Upper lobe of left lung (tissue), 4 donors: ENCODE results near the gene CDPF1.

Source experiments
- EP300 ChIP-seq, 4 donors: sonication (generic); formaldehyde crosslinking; IDR thresholded peaks; one replicate each; pipeline ENCODE4 v1.5.1; 2017; ENCODE audit warnings: antibody characterized with exemption in 4 of 4, control low read depth in 2 of 4
- POLR2A ChIP-seq, 4 donors: fragments of 450-650 bp; IDR thresholded peaks; one replicate each; pipeline ENCODE4 v1.5.1; 2016 to 2017; ENCODE audit warnings: antibody characterized with exemption in 4 of 4, mild to moderate bottlenecking in 2 of 4
- POLR2AphosphoS5 ChIP-seq, 2 donors: sonication (generic); formaldehyde crosslinking; IDR thresholded peaks; one replicate each; pipeline ENCODE4 v1.5.1; 2017; ENCODE audit warnings: antibody characterized with exemption in 2 of 2
- TF ChIP-seq, protein P1 (sequence below), 6 experiments: fragments of 450-650 bp in 4 of 6; fragments of 200-600 bp in 2 of 6; sonication (generic) in 2 of 6; IDR thresholded peaks; one replicate each; pipeline ENCODE4 v1.5.1; 2016 to 2019; ENCODE audit warnings: antibody characterized with exemption in 6 of 6

DNA sequence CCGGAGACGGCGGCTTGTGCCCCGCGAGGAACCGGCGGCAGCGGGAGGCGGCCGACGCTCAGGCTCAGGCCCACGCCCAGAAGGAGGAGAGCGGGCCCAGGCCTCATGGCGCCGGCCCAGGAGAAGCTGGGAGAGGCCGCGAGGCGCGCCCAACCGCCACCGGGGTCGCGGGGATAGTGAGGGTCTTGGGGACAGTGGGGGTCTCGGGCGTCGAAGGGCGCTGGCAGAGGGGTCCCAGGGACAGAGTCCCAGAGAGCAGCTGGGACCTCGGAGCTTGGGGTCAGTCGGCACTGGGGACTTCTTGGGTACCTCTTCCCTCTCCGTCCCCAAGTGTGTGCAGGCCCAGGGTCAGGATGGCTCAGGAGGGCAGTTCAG, 13.1 kb upstream of the CDPF1 start, which contains the start of gene PKDREJ:
- TF ChIP-seq, protein P1, sequence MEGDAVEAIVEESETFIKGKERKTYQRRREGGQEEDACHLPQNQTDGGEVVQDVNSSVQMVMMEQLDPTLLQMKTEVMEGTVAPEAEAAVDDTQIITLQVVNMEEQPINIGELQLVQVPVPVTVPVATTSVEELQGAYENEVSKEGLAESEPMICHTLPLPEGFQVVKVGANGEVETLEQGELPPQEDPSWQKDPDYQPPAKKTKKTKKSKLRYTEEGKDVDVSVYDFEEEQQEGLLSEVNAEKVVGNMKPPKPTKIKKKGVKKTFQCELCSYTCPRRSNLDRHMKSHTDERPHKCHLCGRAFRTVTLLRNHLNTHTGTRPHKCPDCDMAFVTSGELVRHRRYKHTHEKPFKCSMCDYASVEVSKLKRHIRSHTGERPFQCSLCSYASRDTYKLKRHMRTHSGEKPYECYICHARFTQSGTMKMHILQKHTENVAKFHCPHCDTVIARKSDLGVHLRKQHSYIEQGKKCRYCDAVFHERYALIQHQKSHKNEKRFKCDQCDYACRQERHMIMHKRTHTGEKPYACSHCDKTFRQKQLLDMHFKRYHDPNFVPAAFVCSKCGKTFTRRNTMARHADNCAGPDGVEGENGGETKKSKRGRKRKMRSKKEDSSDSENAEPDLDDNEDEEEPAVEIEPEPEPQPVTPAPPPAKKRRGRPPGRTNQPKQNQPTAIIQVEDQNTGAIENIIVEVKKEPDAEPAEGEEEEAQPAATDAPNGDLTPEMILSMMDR (IDR thresholded peaks at IDR 0.05) = no peak
- no peak for TF ChIP-seq EP300 (IDR thresholded peaks at IDR 0.05)
- TF ChIP-seq POLR2AphosphoS5 (IDR thresholded peaks at IDR 0.05) = no peak
- no peak for TF ChIP-seq POLR2A (IDR thresholded peaks at IDR 0.05)
